ENCODE data around the gene DPYSL3.

Gene DPYSL3

GRCh38 chr5:147532156-147532555 is 22.3 kb upstream of the DPYSL3 start:
- H3K4me2 ChIP-seq (ENCODE audit: low read depth, low read length): no peak overlapping the region
- H3K36me3 ChIP-seq (replicated peaks; ENCODE audit: insufficient read depth, low read length): no peaks in the 10 kb centered on the region
- no peaks in the 10 kb centered on the region for H3F3A ChIP-seq (ENCODE audit: insufficient read depth, low read length)
- no peak overlapping the region for H3K9ac ChIP-seq (ENCODE audit: low read length)
- no peak for TF ChIP-seq CTCF (IDR thresholded peaks at IDR 0.05; ENCODE audit: low read length)
- no peak for TF ChIP-seq EZH2phosphoT487 (IDR thresholded peaks at IDR 0.05; ENCODE audit: low read length)
- TF ChIP-seq EZH2 (optimal IDR thresholded peaks at IDR 0.05; ENCODE audit: low read depth, low read length): no peak
- H4K20me1 ChIP-seq (ENCODE audit: insufficient read depth, low read length): no peaks in the 10 kb centered on the region
- H3K79me2 ChIP-seq (ENCODE audit: low read length): no peaks in the 10 kb centered on the region
- no peak overlapping the region for H3K4me3 ChIP-seq (ENCODE audit: low read length)
- no peaks in the 10 kb centered on the region for H3K4me1 ChIP-seq (ENCODE audit: low read length)
- no peaks in the 10 kb centered on the region for H3K9me2 ChIP-seq (replicated peaks; ENCODE audit: insufficient read depth, low read length)
- no peaks in the 10 kb centered on the region for H3K27me3 ChIP-seq (replicated peaks; ENCODE audit: insufficient read depth, low read length)
- no peak for DNase-seq
- no peaks in the 10 kb centered on the region for H3K9me3 ChIP-seq (replicated peaks; ENCODE audit: insufficient read depth, low read length)
- no peak overlapping the region for H3K27ac ChIP-seq (ENCODE audit: low read length)
- H2AFZ ChIP-seq (ENCODE audit: low read length): no peak overlapping the region

GRCh38 chr5:147530530-147531389 is 20.9 kb upstream of the DPYSL3 start:
- Histone ChIP-seq H4K20me1 (ENCODE audit: insufficient read depth, low read length) (no peaks in the 10 kb centered on the region), H3K4me2 (ENCODE audit: low read depth, low read length) (no peak overlapping the region), H3K4me1 (ENCODE audit: low read length) (no peaks in the 10 kb centered on the region), H3K36me3 (replicated peaks; ENCODE audit: insufficient read depth, low read length) (no peaks in the 10 kb centered on the region), H2AFZ (ENCODE audit: low read length) (no peak overlapping the region), H3K9ac (ENCODE audit: low read length) (no peak overlapping the region), H3K27ac (ENCODE audit: low read length) (no peak overlapping the region), H3K79me2 (ENCODE audit: low read length) (no peaks in the 10 kb centered on the region), H3K9me3 (replicated peaks; ENCODE audit: insufficient read depth, low read length) (no peaks in the 10 kb centered on the region), H3F3A (ENCODE audit: insufficient read depth, low read length) (no peaks in the 10 kb centered on the region), H3K27me3 (replicated peaks; ENCODE audit: insufficient read depth, low read length) (no peaks in the 10 kb centered on the region), H3K4me3 (ENCODE audit: low read length) (no peak overlapping the region), H3K9me2 (replicated peaks; ENCODE audit: insufficient read depth, low read length) (no peaks in the 10 kb centered on the region)
- no peak for DNase-seq
- TF ChIP-seq EZH2phosphoT487 (IDR thresholded peaks at IDR 0.05; ENCODE audit: low read length) (no peak), EZH2 (optimal IDR thresholded peaks at IDR 0.05; ENCODE audit: low read depth, low read length) (no peak), CTCF (IDR thresholded peaks at IDR 0.05; ENCODE audit: low read length) (no peak)

- Histone ChIP-seq H3K27me3 (replicated peaks; ENCODE audit: insufficient read depth, low read length) (no peaks in the 10 kb centered on the region), H3K36me3 (replicated peaks; ENCODE audit: insufficient read depth, low read length) (no peaks in the 10 kb centered on the region), H3K9me3 (replicated peaks; ENCODE audit: insufficient read depth, low read length) (no peaks in the 10 kb centered on the region), H3K4me1 (ENCODE audit: low read length) (no peaks in the 10 kb centered on the region), H2AFZ (ENCODE audit: low read length) (no peak overlapping the region), H3F3A (ENCODE audit: insufficient read depth, low read length) (no peaks in the 10 kb centered on the region), H3K27ac (ENCODE audit: low read length) (no peak overlapping the region), H3K9ac (ENCODE audit: low read length) (no peak overlapping the region), H4K20me1 (ENCODE audit: insufficient read depth, low read length) (no peaks in the 10 kb centered on the region), H3K4me3 (ENCODE audit: low read length) (no peak overlapping the region), H3K9me2 (replicated peaks; ENCODE audit: insufficient read depth, low read length) (no peaks in the 10 kb centered on the region), H3K4me2 (ENCODE audit: low read depth, low read length) (no peak overlapping the region), H3K79me2 (ENCODE audit: low read length) (no peaks in the 10 kb centered on the region)
- TF ChIP-seq EZH2 (optimal IDR thresholded peaks at IDR 0.05; ENCODE audit: low read depth, low read length) (no peak), CTCF (IDR thresholded peaks at IDR 0.05; ENCODE audit: low read length) (no peak), EZH2phosphoT487 (IDR thresholded peaks at IDR 0.05; ENCODE audit: low read length) (no peak)
- DNase-seq: no peak
Measured at GRCh38 chr5:147523069-147523468, 13.2 kb upstream of the DPYSL3 start.
